Ovary (tissue), 9 donors: ENCODE measurements around the gene LRP1B. TPM values are rescaled to one million over a fixed set of nuclear protein-coding genes. Genes with fewer than 3 reads are reported as not detected.

Experiments
- DNase-seq, 5 donors: peaks; one replicate each; pipeline ENCODE4 v3.0.0-alpha.2; 2019 to 2020
- H3K27ac ChIP-seq, 2 donors: fragments of 200-600 bp; one replicate each; pipeline versions ENCODE4 v1.5.1 to v1.8.0; 2019 to 2022
- H3K27me3 ChIP-seq: fragments of 200-600 bp; one replicate; pipeline ENCODE4 v1.8.0; 2022
- H3K36me3 ChIP-seq: fragments of 200-600 bp; sonication (generic); one replicate; pipeline ENCODE4 v1.5.1; 2019
- H3K4me1 ChIP-seq: one replicate; pipeline ENCODE4 v1.8.1; 2013; ENCODE audit warnings: mild to moderate bottlenecking, moderate library complexity; ENCODE audit not compliant: insufficient read depth
- H3K4me3 ChIP-seq: fragments of 200-600 bp; sonication (generic); one replicate; pipeline ENCODE4 v1.5.1; 2017
- H3K9me3 ChIP-seq, 2 donors: fragments of 200-600 bp in 1 of 2; sonication (generic) in 1 of 2; one replicate each; pipeline versions ENCODE4 v1.5.1 to v1.8.1; 2013 to 2019; ENCODE audit warnings: mild to moderate bottlenecking in 1 of 2, moderate library complexity in 1 of 2
- EP300 ChIP-seq: sonication (generic); formaldehyde crosslinking; IDR thresholded peaks from one replicate; pipeline ENCODE4 v1.6.1; 2017; ENCODE audit warnings: antibody characterized with exemption
- POLR2A ChIP-seq: fragments of 450-650 bp; IDR thresholded peaks from one replicate; pipeline ENCODE4 v1.6.1; 2017; ENCODE audit warnings: antibody characterized with exemption, mild to moderate bottlenecking, moderate library complexity
- WGBS, 3 donors: extraction: QIAGEN DNeasy Blood & Tissue Kit in 1 of 3; methylation state at CpG; one replicate each; pipeline versions ENCODE4 v1.1.5 to v1.1.7; 2013 to 2017; 5-methylcytosine and 5-hydroxymethylcytosine counted together
- intact Hi-C, 4 donors: fragments of 100-400 bp; cut with DNase I; formaldehyde crosslinking; loops; one replicate each; pipeline versions ENCODE4 v1.11.0 to v1.15.1; 2022 to 2023
- polyA plus RNA-seq, 2 donors: library from polyadenylated mRNA; stranded (reverse); fragments of 200-250 nt in 1 of 2; fragments of 350-450 nt in 1 of 2; fragmentation: Illumina TruSeq in 1 of 2; extraction: RNeasy Lipid Tissue Mini Kit (QIAGEN cat#74804) in 1 of 2; gene quantifications; one replicate each; pipeline ENCODE4 v1.2.3, GENCODE V29; 2013 to 2014
- total RNA-seq, 7 donors: library from RNA; depleted of rRNA in 2 of 7; stranded (reverse); fragments of >200 nt in 2 of 7; fragmentation: NEBNext Ultra II Directional in 3 of 7; extraction: Animal tissue kit (Norgen Biotek cat#: 25700) in 3 of 7; gene quantifications; one replicate each; pipeline versions ENCODE4 v1.1.0 to v1.2.4, GENCODE V29; 2016 to 2023
- TF ChIP-seq, protein P1 (sequence below), 3 donors: fragments of 450-650 bp in 2 of 3; fragments of 200-600 bp in 1 of 3; IDR thresholded peaks; one replicate each; pipeline versions ENCODE4 v1.5.1 to v1.8.0; 2016 to 2022; ENCODE audit warnings: antibody characterized with exemption in 3 of 3, mild to moderate bottlenecking in 1 of 3
- donor health status: DM: no; HTN: no; CAD: no; lungs with moderate emphysema.
- donor health status: DM: no; HTN: no; CAD: no.
- donor health status: Bipolar disorder and iron deficiency.
- donor health status: DM: yes; HTN: yes; CAD: no.
- donor health status: DM: no; HTN: no; CAD: no.
- donor health status: DM: yes; HTN: yes; CAD: no.

The LRP1B gene
- total and polyA plus RNA-seq, 9 donors = 0.08 to 2.6 (median 0.37) TPM

DNA sequence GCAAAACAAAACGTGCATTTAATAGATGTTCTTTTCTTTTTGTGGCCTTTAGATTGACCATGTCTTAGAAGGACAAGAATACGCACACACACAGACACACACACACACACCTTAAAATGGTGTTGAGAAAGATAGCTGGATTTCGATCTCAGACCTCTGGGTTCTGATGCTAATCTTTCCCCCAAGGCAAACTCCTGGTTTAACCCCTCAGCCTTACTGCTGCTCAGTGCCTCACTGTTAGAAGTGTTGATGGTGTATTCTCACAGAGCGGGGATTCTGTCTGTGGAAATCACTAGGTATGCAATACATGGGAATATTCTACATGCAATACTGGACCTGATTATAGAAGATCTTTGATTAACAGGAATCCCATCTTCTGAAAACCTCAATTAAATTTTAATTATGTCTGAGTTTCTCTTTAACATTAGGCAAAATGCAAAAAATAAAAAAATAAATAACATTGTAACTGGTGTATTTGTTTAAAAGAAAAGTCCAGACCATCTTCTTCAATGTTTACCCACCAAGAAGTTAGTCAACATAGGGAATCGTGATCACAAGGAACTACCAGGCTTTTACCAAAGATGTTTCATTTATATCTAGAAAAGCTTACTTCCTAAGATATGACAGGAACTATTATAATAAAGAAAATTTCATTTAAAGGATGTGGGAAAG is 613.5 kb downstream of the LRP1B start:
- intact Hi-C loops = no loop called here
- DNase-seq = no peak
- no peaks in the 10 kb centered on the region for H3K9me3 ChIP-seq
- 70 to 71% (median 71%) methylated on average over 5 of the region's 5 CpGs for WGBS, 3 donors
- H3K36me3 ChIP-seq = no peaks in the 10 kb centered on the region
- no peak overlapping the region for H3K27ac ChIP-seq
- no peaks in the 10 kb centered on the region for H3K4me1 ChIP-seq
- no peak overlapping the region for H3K4me3 ChIP-seq
- H3K27me3 ChIP-seq = no peaks in the 10 kb centered on the region
- TF ChIP-seq POLR2A = no peak
- TF ChIP-seq, protein P1, sequence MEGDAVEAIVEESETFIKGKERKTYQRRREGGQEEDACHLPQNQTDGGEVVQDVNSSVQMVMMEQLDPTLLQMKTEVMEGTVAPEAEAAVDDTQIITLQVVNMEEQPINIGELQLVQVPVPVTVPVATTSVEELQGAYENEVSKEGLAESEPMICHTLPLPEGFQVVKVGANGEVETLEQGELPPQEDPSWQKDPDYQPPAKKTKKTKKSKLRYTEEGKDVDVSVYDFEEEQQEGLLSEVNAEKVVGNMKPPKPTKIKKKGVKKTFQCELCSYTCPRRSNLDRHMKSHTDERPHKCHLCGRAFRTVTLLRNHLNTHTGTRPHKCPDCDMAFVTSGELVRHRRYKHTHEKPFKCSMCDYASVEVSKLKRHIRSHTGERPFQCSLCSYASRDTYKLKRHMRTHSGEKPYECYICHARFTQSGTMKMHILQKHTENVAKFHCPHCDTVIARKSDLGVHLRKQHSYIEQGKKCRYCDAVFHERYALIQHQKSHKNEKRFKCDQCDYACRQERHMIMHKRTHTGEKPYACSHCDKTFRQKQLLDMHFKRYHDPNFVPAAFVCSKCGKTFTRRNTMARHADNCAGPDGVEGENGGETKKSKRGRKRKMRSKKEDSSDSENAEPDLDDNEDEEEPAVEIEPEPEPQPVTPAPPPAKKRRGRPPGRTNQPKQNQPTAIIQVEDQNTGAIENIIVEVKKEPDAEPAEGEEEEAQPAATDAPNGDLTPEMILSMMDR (IDR thresholded peaks at IDR 0.05) = no peak

DNA sequence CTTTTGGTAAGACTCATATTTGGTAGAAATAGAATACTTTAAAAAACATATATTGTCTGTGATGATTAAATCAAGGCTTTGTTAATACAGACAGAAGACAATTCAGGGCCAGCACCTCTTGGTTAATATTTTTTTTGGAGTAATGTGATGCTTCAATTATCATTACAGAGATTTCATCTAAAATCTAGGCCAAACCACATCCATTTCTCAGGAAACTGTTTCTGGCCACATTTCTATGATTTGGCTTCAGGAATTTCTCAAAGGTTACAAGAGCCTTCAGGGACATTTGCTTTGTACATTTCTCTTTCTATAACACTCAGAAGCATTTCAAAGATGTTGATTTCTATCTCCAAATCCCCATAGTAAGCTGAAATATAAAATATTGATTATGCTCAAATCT is 614.9 kb downstream of the LRP1B start:
- Histone ChIP-seq H3K4me3 (no peak overlapping the region), H3K36me3 (no peaks in the 10 kb centered on the region), H3K27ac (no peak overlapping the region), H3K9me3 (no peaks in the 10 kb centered on the region), H3K27me3 (no peaks in the 10 kb centered on the region), H3K4me1 (no peaks in the 10 kb centered on the region)
- TF ChIP-seq, protein P1 (IDR thresholded peaks at IDR 0.05) = no peak
- TF ChIP-seq POLR2A = no peak
- no peak for TF ChIP-seq EP300
- intact Hi-C loops = no loop called here
- no peak for DNase-seq

DNA sequence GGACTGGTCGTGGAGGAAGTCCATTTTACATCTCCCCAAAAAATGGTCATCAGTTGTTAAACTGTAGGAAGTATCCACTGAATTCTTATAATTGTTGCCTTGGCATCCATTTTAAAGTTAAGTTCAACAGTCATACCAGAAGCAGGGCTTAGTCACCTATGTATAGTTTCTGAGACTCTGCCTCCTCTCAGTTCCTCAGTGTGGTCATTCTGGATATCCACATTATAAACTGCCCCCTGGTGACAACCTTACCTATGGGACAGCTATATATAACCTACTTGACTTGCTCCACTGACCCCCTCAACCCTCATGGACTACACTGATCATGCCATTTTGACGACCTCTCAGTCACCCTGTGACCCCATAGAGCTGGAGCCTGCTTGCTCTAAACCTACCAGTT is 617.0 kb downstream of the LRP1B start:
- Histone ChIP-seq H3K4me3 (no peak overlapping the region), H3K4me1 (no peaks in the 10 kb centered on the region), H3K36me3 (no peaks in the 10 kb centered on the region), H3K9me3 (no peaks in the 10 kb centered on the region), H3K27me3 (no peaks in the 10 kb centered on the region), H3K27ac (no peak overlapping the region)
- intact Hi-C loops = no loop called here
- DNase-seq = no peak
- WGBS, 3 donors = 44 to 48% (median 46%) methylated on average over 2 of the region's 2 CpGs
- TF ChIP-seq POLR2A = no peak

DNA sequence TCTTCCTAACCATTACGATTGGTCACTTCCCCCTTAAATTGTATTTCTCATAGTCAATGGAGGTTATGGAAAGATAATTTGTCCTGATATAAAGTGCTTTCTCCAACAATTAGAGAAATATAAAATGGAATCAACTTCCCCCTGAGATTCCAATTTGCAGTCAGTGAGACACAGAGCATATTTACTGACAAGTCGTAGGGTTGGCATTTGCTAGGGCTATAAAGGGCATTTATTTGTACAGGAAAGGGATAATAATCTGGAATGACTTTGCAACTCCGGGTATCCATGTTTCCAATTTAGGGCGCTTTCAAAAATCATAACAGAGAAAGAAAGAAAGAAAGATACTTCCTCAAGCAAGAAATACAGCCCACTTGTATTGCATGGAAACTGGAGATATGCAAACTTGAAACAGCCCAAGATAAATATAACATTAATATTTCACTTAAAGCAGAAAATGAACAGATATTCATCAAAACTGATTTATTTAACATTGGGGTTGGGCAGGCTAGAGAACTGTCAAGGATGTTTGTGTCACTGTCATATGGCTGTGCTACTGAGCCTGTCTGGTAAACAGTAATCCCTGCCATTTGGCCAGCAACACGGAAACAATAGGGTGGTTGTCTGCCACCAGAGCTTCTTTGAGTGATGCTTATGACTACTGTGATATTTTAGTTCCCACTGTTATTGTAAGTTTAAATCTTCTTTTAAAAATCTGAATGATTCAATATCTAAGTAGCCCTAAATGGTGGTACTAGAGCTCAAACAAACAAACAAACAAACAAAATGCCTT is 621.8 kb downstream of the LRP1B start:
- no peak for TF ChIP-seq POLR2A
- TF ChIP-seq EP300 = no peak
- TF ChIP-seq, protein P1 (IDR thresholded peaks at IDR 0.05) = no peak
- H3K27ac ChIP-seq = no peak overlapping the region
- H3K27me3 ChIP-seq = no peaks in the 10 kb centered on the region
- H3K9me3 ChIP-seq = no peaks in the 10 kb centered on the region
- H3K36me3 ChIP-seq = no peaks in the 10 kb centered on the region
- intact Hi-C loops = no loop called here
- no peak for DNase-seq
- WGBS, 3 donors = 64 to 73% (median 66%) methylated on average over 5 of the region's 5 CpGs
- H3K4me1 ChIP-seq = no peaks in the 10 kb centered on the region
- H3K4me3 ChIP-seq = no peak overlapping the region

DNA sequence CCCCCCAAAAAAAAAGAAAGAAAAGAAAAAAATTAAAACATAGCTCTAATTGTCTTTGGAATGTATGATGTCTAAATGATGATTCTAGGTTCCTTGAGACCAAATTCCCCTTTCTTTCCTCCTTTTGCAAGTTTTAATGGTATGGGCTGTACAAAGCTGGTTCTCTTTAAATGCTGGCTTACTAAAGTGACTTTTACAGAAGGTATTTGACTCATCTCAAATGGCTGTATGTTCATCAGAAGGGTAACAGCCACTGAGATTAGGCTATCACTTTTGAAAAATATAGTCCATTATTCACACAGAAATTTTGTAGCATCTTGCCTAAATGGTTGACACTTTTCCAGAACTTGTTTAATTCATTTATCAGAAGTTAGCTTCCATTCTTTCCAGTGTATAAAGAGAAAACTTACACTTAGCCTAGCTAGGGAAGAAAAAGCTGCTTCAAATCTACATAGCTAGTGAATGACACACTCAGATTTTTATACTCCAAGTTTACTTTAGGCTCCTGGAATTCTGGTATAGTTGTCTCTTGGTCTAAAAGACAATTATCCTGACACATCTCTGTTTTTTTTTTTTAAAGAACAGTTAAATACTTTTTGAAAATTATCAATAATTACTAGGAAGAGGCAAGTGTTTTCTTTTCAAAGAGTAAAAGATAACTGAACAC is 622.6 kb downstream of the LRP1B start:
- Histone ChIP-seq H3K27ac (no peak overlapping the region), H3K4me1 (no peaks in the 10 kb centered on the region), H3K27me3 (no peaks in the 10 kb centered on the region), H3K36me3 (no peaks in the 10 kb centered on the region), H3K4me3 (no peak overlapping the region), H3K9me3 (no peaks in the 10 kb centered on the region)
- intact Hi-C loops = no loop called here
- TF ChIP-seq, protein P1 (IDR thresholded peaks at IDR 0.05) = no peak
- TF ChIP-seq EP300 (no peak), POLR2A (no peak)
- DNase-seq = no peak
